ENCODE measurements around the gene ZNF525.

GRCh38 chr19:53432088-53432661, 66.7 kb downstream of the ZNF525 start:
- TF ChIP-seq POLR2A (IDR thresholded peaks at IDR 0.05; ENCODE audit: low read depth) (no peak), EP300 (IDR thresholded peaks at IDR 0.05) (no peak), CTCF (IDR thresholded peaks at IDR 0.05) (no peak), POLR2AphosphoS5 (IDR thresholded peaks at IDR 0.05) (no peak)
